ENCODE results near the gene PDSS1.
"Not testable (repeated sequence)": the region's sequence is repeated elsewhere in the genome, so short reads cannot be mapped to it uniquely, and the experiment has no call there.

PDSS1 gene

DNA sequence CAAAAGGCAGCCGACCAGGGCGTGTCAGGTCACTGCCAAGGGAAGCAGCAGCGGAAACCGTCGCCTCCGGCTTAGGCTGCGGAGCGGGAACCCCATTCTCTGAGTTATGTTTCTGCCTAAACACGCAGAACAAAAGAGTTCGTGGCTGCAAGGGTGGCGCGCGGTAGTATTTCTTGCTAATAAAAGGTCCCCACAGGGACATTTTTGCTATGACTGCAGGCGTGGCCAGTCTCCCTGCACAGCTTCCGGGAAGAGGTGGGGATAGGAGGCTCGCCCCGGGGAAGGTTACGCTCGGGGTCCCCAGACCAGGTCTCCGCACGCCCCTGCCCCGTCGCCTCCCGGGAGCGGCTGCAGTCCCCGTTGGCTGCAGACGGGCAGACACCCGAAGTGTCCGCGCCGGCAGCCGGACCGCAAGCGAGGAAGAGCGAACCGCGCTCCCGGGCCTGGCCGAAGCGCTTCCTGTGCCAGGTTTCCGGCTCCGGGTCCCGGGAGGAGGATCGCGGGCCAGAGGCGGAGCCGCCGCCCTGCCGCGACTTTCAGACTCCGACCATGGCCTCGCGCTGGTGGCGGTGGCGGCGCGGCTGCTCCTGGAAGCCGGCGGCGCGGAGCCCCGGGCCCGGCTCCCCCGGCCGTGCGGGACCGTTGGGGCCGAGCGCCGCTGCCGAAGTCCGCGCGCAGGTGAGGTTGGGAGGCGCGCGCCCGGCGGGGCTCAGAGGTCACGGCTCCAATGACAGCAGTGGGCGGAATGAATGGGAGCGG is at the start of gene PDSS1:
Gene PDSS1, plus strand, starts transcription at position 539 of the 759 bp plus-strand sequence. Its CDS starts 11 bp downstream, at position 550.
- DNase-seq: no peak

- DNase-seq: not testable (repeated sequence)
Observed at GRCh38 chr10:26648245-26648636, 49.3 kb upstream of the PDSS1 start.

DNA sequence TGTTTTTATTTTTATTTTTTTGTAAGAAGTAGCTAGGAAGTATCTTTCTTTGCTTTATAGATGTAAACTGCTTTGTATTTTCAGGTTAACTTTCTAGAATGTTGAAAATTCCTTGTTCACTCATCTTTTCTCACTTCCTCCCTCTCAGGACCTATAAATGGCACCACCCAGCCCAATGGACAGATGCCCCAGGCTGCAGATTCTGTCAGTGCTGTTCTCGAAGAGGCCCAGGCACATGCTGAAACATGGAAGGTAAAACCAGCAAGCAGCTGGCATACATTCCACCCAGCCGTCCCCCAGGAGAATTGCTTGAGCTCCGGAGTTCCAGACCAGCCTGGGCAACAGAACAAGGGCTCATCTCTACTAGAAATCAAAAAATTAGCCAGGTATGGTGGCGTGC is 47.1 kb upstream of the PDSS1 start:
- no peak for DNase-seq

- DNase-seq: not testable (repeated sequence)
Observed at GRCh38 chr10:26651476-26651875, 46.0 kb upstream of the PDSS1 start.

- no peak for DNase-seq
Observed at GRCh38 chr10:26653004-26653403, 44.5 kb upstream of the PDSS1 start.

- DNase-seq: no peak
Observed at GRCh38 chr10:26655746-26656145, 41.8 kb upstream of the PDSS1 start.

DNA sequence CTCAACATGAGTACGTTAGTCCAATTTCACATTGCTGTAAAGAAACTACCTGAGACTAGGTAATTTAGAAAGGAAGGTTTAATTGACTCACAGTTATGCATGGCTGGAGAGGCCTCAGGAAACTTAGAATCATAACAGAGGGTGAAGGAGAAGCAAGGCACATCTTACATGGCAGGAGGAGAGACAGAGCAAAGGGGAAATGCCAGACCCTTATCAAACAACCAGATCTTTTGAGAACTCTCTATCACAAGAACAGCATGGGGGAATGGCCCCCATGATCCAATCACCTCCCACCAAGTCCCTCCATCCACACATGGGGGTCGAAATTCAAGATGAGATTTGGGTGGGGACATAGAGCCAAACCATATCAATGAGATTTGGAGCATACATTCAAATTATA is 34.6 kb upstream of the PDSS1 start:
- DNase-seq: no peak

DNA sequence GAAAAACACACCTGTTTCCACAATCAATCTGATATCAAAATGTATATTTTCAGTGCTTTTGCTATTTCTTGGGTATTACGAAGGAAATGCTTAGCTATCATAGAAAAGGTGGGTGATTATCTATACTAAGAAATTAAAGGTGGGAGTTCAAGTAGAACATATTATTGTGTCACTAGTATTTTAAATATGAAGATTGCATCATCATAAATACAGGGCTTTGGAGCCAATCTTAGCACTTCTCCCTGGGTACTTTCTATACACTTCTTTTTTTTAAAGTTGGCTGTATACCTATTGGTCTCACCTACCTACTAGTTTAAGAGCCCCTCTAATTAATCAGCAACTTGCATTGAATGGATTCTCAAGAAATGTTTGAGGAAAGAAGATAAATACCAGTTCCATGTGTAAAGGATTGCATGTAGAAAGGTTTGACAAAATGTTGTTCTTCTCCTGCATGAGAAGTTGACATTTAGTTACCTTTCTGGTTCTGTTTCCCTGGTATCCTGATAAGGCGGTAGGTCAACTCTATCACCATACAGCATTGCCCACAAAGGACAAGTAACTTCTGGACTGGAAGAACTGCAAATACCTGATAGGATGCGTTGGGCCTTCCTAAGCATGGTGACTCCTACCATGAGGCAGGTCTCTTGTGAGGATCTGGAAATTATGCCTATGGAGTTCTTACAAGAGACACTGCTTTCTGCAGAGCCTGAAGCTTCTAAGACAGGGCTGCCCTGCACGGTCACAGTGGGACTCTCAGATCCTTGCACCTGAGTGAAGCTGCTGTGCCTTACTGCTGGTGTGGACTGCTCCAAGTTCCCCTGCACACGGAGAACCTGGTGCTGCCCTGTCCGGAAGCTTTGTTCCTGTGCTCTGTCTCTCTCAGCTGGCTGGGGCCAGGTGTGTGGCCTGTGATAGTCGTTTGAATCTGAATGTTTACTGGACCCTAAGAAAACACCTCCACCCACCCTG is 32.1 kb upstream of the PDSS1 start:
- no peak for DNase-seq

DNA sequence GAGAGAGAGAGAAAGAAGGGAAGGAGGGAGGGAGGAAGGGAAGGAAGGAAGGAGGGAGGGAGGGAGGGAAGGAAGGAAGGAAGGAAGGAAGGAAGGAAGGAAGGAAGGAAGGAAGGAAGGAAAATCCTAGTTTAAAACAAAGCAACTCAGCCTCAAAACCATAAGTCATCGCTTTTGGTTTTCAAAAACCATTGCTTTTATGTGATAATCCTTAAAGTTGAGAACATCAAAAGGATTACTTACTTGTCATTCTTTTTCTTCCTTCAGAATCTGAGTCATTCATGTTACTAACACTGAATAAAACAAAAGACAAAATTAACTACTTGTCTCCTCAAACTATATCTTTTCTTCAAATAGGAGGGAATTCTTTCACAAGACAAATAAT is 21.6 kb upstream of the PDSS1 start:
- DNase-seq: no peak

- no peak for DNase-seq
Observed at GRCh38 chr10:26679588-26679987, 17.9 kb upstream of the PDSS1 start.

- DNase-seq: no peak
Observed at GRCh38 chr10:26681076-26681475, 16.4 kb upstream of the PDSS1 start.

DNA sequence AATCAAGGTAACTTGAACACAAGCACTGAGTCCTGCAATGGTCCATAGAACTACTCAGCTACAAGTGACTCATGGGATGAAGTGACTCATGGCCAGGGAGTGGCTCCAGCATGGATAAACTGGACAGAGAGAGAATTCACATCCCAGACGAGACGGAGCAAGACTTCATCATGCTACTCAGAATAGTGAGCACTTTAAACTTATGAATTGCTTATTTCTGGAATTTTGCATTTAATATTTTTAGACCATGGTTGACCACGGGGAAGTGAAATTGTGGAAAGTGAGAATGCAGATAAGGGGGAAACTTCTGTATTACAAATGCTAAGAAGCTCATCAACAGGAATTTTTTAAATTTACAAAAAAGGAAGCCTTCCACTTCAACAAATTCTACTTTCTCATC is 15.5 kb upstream of the PDSS1 start:
- not testable (repeated sequence) for DNase-seq

- no peak for DNase-seq
Observed at GRCh38 chr10:26682931-26683330, 14.6 kb upstream of the PDSS1 start.

GRCh38 chr10:26684667-26685264 is 12.7 kb upstream of the PDSS1 start:
- DNase-seq: peak; percentile 8

- DNase-seq: no peak
Observed at GRCh38 chr10:26685441-26685840, 12.1 kb upstream of the PDSS1 start.

DNA sequence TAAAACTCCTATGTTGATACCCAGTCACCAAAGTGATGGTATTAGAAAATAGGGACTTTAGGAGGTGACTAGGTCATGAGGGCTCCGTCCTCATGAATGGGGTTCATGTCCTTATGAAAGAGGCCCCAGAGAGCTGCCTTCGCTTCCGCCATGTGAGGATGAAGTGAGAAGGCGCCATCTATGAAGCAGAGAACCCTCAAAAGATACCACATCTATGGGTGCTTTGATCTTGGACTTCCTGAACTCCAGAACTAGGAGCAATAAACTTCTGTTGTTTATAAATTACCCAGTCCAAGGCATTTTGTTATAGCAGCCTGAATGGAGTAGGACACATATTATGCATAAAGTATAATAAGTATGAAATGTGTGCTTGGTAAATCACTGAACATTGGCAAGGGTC is 8.1 kb upstream of the PDSS1 start:
- DNase-seq: no peak

DNA sequence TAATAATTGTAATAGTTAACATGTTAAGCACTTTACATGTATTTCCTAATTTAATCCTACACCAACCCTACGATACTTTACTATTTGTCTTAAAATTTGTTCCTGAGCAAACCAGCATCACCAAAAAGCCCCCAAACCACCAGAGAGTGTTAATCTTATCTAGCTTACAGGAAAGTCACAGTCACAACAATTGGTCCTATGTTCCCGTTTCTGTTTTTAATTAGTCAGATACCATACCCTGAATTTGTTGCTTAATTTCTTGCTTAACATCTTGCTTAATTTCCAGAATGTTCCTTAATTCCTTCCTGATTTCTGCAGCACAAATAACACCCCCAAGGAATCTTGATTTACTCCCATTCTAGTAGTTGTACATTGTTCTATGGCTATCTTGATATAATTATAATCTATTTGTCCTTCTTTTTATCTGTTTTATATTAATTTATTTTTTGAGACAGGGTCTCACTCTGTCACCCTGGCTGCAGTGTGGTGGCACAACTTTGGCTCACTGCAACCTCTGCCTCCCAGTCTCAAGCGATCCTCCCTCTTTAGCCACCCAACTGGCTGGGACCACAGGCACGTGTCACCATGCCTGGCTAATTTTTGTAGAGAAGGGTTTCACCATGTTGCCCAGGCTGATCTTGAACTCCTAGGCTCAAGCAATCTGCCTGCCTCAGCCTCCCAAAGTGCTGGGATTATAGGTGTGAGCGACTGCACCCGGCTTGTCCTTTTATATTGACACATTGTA is 6.6 kb upstream of the PDSS1 start:
- DNase-seq: no peak

DNA sequence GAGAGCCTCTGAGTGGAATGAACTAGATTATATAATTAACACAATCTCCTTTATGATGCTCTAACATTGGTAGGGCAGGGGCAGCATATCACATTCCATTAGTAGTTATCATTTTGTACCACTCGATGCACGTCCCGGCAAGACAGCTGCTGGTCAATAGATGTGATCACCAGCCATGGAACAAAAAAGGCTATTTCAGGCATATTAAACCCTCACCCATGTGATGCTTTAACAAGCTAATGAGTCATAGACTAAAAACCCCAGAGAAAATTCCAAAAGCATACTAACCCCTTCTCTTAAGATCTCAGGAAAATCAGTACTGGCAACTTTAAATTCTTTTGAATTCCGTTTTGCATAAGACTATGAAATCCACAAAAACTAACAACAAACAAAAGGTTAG is 3.0 kb upstream of the PDSS1 start:
- DNase-seq: not testable (repeated sequence)

- no peak for DNase-seq
Observed at GRCh38 chr10:26696786-26697162, 727 bp upstream of the PDSS1 start.

DNA sequence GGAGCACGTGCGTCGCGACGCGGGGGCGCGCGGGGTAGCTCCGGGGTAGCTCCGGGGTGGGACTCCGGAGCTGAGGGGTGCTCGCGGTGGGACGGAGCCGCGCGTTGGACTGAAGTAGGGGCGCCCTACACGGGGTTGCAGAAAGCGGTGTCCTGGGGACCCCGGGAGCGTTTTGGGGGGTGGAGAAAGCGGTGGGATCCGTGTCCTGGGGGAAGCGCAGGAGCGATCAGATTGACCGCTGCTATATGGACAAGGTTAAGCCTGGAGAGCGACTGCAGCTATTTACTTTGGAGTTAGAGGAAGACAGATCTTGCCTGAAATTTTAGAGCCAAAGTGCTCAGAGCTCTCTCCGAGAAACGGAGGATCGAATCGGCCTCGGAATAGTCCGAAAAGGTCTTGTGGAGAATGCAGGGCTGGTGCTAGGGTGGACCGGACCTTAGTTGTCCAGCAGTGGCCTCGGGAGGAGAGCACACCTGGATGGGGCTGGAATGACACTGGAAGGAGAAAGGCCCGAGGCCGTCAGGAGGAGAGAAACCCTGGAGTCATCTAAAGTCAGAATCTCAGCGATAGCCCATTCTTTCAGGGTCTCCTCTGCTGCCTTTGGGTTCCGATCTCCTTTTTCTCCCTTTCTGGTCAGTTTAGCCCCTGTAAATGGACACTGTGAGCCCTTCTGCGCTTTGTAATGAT is 564 bp downstream of the PDSS1 start:
- DNase-seq: no peak

GRCh38 chr10:26698909-26699308 is 1.4 kb downstream of the PDSS1 start:
- no peak for DNase-seq

DNA sequence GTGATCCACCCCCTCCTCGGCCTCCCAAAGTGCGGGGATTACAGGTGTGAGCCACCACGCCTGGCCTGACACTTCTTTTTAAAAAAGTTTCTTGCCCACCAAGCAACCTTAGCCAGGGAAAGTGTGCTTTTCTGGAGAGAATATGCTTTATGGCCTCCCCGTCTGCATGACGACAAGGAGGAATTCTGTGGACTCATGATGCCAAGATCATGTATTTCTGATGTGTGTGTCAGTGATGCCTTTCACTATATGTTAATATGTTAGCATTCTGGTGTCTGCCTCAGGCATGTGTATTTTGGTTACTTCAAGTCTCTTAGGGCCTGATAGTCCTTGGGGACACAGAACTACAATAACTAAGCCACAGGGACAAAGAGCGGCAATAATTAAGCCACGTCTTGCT is 2.1 kb downstream of the PDSS1 start:
- no peak for DNase-seq
